Measurements from ENCODE around the gene RAD18.

RAD18 gene

DNA sequence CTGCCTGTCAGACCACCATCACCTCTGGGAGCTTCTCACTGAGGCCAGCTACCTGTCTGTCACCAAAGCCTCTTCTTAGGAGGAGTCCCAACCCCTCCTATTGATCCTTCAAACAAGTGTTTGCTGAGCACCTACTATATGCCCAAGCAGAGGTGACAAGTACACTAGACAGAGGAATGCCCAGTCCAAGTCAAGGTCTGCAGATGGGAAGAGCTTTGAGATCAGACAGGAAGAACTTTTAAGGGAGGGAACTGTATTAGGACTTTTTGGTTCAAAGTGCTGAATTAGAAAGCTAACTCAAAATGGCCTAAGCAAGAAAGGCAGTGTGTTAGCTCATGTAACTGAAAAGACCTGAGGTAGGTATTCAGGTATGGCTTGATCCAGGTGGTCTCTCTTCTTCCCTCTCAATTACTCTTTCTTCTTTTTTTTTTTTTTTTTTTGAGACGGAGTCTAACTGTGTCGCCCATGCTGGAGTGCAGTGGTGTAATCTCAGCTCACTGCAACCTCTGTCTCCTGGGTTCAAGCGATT lies 3.6 kb upstream of the RAD18 start:
- H3F3A ChIP-seq (ENCODE audit: insufficient read depth): no peaks in the 10 kb centered on the region
- no peaks in the 10 kb centered on the region for H3K27me3 ChIP-seq (ENCODE audit: low read length)
- H3K36me3 ChIP-seq (ENCODE audit: low read length): no peaks in the 10 kb centered on the region
- H3K4me2 ChIP-seq (ENCODE audit: low read depth, low read length, poor library complexity, severe bottlenecking): no peak overlapping the region
- no peak overlapping the region for H2AFZ ChIP-seq (ENCODE audit: low read depth, low read length, severe bottlenecking)
- no peak for TF ChIP-seq EZH2phosphoT487 (conservative IDR thresholded peaks at IDR 0.05; ENCODE audit: low read length)
- TF ChIP-seq, protein P1, sequence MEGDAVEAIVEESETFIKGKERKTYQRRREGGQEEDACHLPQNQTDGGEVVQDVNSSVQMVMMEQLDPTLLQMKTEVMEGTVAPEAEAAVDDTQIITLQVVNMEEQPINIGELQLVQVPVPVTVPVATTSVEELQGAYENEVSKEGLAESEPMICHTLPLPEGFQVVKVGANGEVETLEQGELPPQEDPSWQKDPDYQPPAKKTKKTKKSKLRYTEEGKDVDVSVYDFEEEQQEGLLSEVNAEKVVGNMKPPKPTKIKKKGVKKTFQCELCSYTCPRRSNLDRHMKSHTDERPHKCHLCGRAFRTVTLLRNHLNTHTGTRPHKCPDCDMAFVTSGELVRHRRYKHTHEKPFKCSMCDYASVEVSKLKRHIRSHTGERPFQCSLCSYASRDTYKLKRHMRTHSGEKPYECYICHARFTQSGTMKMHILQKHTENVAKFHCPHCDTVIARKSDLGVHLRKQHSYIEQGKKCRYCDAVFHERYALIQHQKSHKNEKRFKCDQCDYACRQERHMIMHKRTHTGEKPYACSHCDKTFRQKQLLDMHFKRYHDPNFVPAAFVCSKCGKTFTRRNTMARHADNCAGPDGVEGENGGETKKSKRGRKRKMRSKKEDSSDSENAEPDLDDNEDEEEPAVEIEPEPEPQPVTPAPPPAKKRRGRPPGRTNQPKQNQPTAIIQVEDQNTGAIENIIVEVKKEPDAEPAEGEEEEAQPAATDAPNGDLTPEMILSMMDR (IDR thresholded peaks at IDR 0.05; ENCODE audit: insufficient read depth, low read length, poor library complexity, severe bottlenecking): no peak
- no peaks in the 10 kb centered on the region for H4K20me1 ChIP-seq (ENCODE audit: low read depth, low read length)
- H3K9me2 ChIP-seq (replicated peaks; ENCODE audit: insufficient read depth, low read length): no peaks in the 10 kb centered on the region
- peaks cover 14% of the 10 kb centered on the region for H3K79me2 ChIP-seq (ENCODE audit: insufficient read depth, low read length)
- no peak overlapping the region for H3K9ac ChIP-seq (ENCODE audit: low read length)
- no peak overlapping the region for H3K27ac ChIP-seq (ENCODE audit: low read depth, low read length)
- H3K4me3 ChIP-seq (ENCODE audit: insufficient read depth, low read length, poor library complexity, severe bottlenecking): no peak overlapping the region
- H3K9me3 ChIP-seq (ENCODE audit: insufficient read depth, low read length): no peaks in the 10 kb centered on the region

DNA sequence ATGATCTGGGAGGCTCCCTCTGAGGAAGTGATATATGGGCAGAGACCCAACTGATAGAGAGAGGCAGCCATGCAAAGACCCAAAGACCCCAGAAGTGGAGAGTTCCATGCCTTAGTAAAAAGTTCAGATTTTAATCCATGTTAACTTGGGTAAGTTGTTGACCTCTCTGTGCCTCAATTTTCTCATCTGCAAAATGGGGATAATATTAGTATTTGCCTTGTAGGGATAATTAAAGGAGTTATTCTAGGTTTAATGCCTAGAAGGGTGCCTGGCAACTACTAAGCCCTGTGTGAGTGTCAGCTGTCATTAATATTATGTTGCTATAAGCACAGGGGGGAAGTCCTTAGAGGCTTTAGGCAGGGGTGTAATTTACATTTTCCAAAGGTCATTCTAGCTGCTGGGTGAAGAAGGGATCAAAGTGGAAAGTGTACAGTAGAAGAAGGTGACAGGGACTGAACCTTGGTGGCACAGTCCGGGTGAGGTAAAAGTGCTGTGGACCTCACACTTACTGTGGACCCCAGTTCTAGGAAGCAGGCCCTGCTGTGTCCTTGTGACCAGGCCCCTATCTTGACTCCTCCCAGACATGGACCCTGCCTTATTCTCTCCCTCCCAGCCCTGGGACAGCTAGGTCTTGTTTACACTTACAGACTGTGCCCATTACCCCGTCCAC lies 3.0 kb upstream of the RAD18 start:
- Histone ChIP-seq H3K79me2 (ENCODE audit: insufficient read depth, low read length) (peaks cover 20% of the 10 kb centered on the region), H3K4me2 (ENCODE audit: low read depth, low read length, poor library complexity, severe bottlenecking) (no peak overlapping the region), H2AFZ (ENCODE audit: low read depth, low read length, severe bottlenecking) (no peak overlapping the region), H3F3A (ENCODE audit: insufficient read depth) (no peaks in the 10 kb centered on the region), H3K27me3 (ENCODE audit: low read length) (no peaks in the 10 kb centered on the region), H3K9ac (ENCODE audit: low read length) (no peak overlapping the region), H3K36me3 (ENCODE audit: low read length) (no peaks in the 10 kb centered on the region), H3K9me2 (replicated peaks; ENCODE audit: insufficient read depth, low read length) (no peaks in the 10 kb centered on the region), H3K27ac (ENCODE audit: low read depth, low read length) (no peak overlapping the region), H4K20me1 (ENCODE audit: low read depth, low read length) (no peaks in the 10 kb centered on the region), H3K9me3 (ENCODE audit: insufficient read depth, low read length) (no peaks in the 10 kb centered on the region), H3K4me3 (ENCODE audit: insufficient read depth, low read length, poor library complexity, severe bottlenecking) (no peak overlapping the region)
- TF ChIP-seq, protein P1 (IDR thresholded peaks at IDR 0.05; ENCODE audit: insufficient read depth, low read length, poor library complexity, severe bottlenecking): no peak
- TF ChIP-seq EZH2phosphoT487 (conservative IDR thresholded peaks at IDR 0.05; ENCODE audit: low read length): no peak

DNA sequence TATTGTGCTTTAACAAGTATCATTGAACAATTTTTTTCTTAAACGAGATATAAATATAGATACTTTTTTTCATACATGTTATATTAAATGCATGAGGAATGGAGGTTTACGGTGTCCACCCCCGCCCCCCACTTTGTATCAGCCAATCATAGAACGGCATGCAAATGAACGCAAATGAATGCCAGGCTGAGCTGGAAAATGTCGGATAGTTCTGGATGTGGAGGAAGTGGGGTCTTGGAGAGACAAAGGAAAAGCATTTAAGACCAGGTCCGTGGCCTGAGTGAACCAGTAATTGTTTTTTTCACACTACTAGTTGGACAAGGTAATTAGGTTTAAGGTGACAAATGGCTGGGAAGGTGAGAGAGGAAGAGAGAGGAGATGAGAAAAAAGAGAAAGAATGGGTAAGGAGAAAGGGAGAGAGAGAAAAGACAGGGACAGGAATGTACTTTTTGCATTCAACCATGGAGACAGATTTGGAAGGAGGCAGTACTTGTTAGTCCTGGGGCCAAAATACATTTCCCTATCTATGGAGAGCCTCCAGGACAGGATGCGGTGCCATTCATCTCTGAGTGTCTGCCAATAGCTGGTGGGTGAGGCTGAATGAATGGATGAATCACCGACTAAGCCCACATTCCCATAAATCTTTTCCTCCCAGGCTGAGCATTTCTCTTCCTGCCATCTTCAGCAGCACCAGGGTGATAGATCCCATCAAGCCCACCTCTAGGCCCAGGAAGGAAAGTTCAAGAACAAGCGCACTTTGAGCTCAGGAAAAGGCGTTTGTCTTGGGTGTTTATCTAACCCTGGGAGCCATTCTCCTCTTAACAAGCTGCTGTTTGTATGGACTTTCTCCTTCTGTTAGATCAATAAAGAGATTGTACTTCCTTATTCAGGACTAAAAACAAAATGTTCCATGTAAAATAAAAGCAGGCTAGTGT lies 1.4 kb upstream of the RAD18 start:
- no peak for TF ChIP-seq EZH2phosphoT487 (conservative IDR thresholded peaks at IDR 0.05; ENCODE audit: low read length)
- TF ChIP-seq, protein P1 (IDR thresholded peaks at IDR 0.05; ENCODE audit: insufficient read depth, low read length, poor library complexity, severe bottlenecking): no peak
- Histone ChIP-seq H3K4me3 (ENCODE audit: insufficient read depth, low read length, poor library complexity, severe bottlenecking) (no peak overlapping the region), H3K27me3 (ENCODE audit: low read length) (no peaks in the 10 kb centered on the region), H3K27ac (ENCODE audit: low read depth, low read length) (no peak overlapping the region), H3K36me3 (ENCODE audit: low read length) (0 out of 2 replicates have a peak, but pooled peaks cover 5% of the 10 kb centered on the region), H3F3A (ENCODE audit: insufficient read depth) (no peaks in the 10 kb centered on the region), H3K4me2 (ENCODE audit: low read depth, low read length, poor library complexity, severe bottlenecking) (no peak overlapping the region), H2AFZ (ENCODE audit: low read depth, low read length, severe bottlenecking) (peak overlapping the region; percentile 69), H4K20me1 (ENCODE audit: low read depth, low read length) (no peaks in the 10 kb centered on the region), H3K9ac (ENCODE audit: low read length) (no peak overlapping the region), H3K9me3 (ENCODE audit: insufficient read depth, low read length) (no peaks in the 10 kb centered on the region), H3K9me2 (replicated peaks; ENCODE audit: insufficient read depth, low read length) (no peaks in the 10 kb centered on the region), H3K79me2 (ENCODE audit: insufficient read depth, low read length) (peaks cover 35% of the 10 kb centered on the region)

Measured in SU-DHL-6 (cell line).